GM23248 (cell line): ENCODE results near the gene SOAT1.

Experiments used
- EZH2 ChIP-seq: fragments of 200-600 bp; sonication (generic); IDR thresholded peaks from 2 replicates; pipeline ENCODE4 v1.6.1; 2018; ENCODE audit warnings: antibody characterized with exemption, mild to moderate bottlenecking; ENCODE audit not compliant: insufficient read depth, poor library complexity, severe bottlenecking
- EZH2phosphoT487 ChIP-seq: fragments of 200-600 bp; sonication (generic); IDR thresholded peaks from 2 replicates; pipeline ENCODE4 v1.6.1; 2018; ENCODE audit warnings: antibody characterized with exemption, moderate library complexity, mild to moderate bottlenecking, low read depth; ENCODE audit not compliant: insufficient read depth

DNA sequence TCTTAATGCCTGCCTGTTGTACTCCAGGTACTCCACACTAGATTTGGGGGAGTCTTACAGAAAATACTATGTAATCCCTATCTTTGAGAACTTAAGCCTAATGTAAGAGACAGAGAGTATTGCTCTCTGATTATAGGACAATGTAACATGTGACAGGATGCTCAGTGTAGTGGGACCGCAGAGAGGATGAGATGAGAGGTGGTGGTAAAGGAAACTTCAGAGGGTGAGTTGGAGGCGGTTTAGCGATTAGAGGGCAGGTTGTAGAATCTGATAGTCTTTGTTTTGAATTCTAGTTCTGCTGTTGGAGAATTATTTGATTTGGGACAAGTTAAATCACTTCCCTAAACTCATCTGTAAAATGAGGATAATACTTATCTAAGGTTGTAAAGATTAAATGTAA, 5.4 kb downstream of the SOAT1 start:
- TF ChIP-seq EZH2 (no peak), EZH2phosphoT487 (no peak)
